Mesendoderm (in vitro differentiated cells): ENCODE measurements around the gene NUP93.
"Not testable (repeated sequence)": the region's sequence is repeated elsewhere in the genome, so short reads cannot be mapped to it uniquely, and the experiment has no call there.

Experiments used
- DNase-seq: peaks from one replicate; pipeline ENCODE4 v3.0.0; 2013
- H2AK5ac ChIP-seq: 2 replicates; pipeline ENCODE4 v1.6.1; 2013; ENCODE audit warnings: low read length, inconsistent platforms
- H2BK120ac ChIP-seq: 2 replicates; pipeline ENCODE4 v1.6.1; 2013; ENCODE audit warnings: low read depth, mild to moderate bottlenecking, low read length, moderate library complexity, mixed read lengths
- H2BK15ac ChIP-seq: replicated peaks from 2 replicates; pipeline ENCODE4 v1.6.1; 2013; ENCODE audit warnings: low read depth, mild to moderate bottlenecking, moderate library complexity
- H2BK5ac ChIP-seq: 2 replicates; pipeline ENCODE4 v1.6.1; 2013; ENCODE audit warnings: low read length, inconsistent platforms
- H3K18ac ChIP-seq: 2 replicates; pipeline ENCODE4 v1.6.1; 2013; ENCODE audit warnings: mild to moderate bottlenecking, low read length, mixed read lengths
- H3K23ac ChIP-seq: one replicate; pipeline ENCODE4 v1.6.1; 2013; ENCODE audit warnings: low read length
- H3K27ac ChIP-seq: 2 replicates; pipeline ENCODE4 v1.5.1; 2013; ENCODE audit warnings: low read depth, mild to moderate bottlenecking, inconsistent platforms, low read length, moderate library complexity
- H3K27me3 ChIP-seq: 2 replicates; pipeline ENCODE4 v1.6.1; 2013; ENCODE audit warnings: low read length, control low read depth, mild to moderate bottlenecking, inconsistent platforms; ENCODE audit not compliant: insufficient read depth, poor library complexity
- H3K36me3 ChIP-seq: 2 replicates; pipeline ENCODE4 v1.6.1; 2013; ENCODE audit warnings: low read length, inconsistent platforms; ENCODE audit not compliant: control insufficient read depth, insufficient read depth
- H3K4ac ChIP-seq: one replicate; pipeline ENCODE4 v1.6.1; 2013; ENCODE audit warnings: low read depth, mild to moderate bottlenecking, low read length, moderate library complexity
- H3K4me1 ChIP-seq: 2 replicates; pipeline ENCODE4 v1.6.1; 2013; ENCODE audit warnings: low read depth, low read length, inconsistent platforms; ENCODE audit not compliant: control insufficient read depth
- H3K4me2 ChIP-seq: 2 replicates; pipeline ENCODE4 v1.6.1; 2013; ENCODE audit warnings: low read length
- H3K4me3 ChIP-seq: 2 replicates; pipeline ENCODE4 v1.5.1; 2013; ENCODE audit warnings: mild to moderate bottlenecking, low read length
- H3K56ac ChIP-seq: one replicate; pipeline ENCODE4 v1.6.1; 2013; ENCODE audit warnings: low read length
- H3K79me1 ChIP-seq: 2 replicates; pipeline ENCODE4 v1.6.1; 2013; ENCODE audit warnings: low read length, inconsistent platforms
- H3K79me2 ChIP-seq: 2 replicates; pipeline ENCODE4 v1.6.1; 2013; ENCODE audit warnings: mild to moderate bottlenecking, low read length; ENCODE audit not compliant: control insufficient read depth, insufficient read depth
- H3K9ac ChIP-seq: 2 replicates; pipeline ENCODE4 v1.6.1; 2013; ENCODE audit warnings: low read length, inconsistent platforms
- H4K5ac ChIP-seq: one replicate; pipeline ENCODE4 v1.6.1; 2013; ENCODE audit warnings: low read length
- H4K8ac ChIP-seq: one replicate; pipeline ENCODE4 v1.6.1; 2013; ENCODE audit warnings: low read depth, mild to moderate bottlenecking, control low read depth, low read length, moderate library complexity
- WGBS: extraction: QIAGEN DNeasy Blood & Tissue Kit; methylation state at CpG from one replicate; pipeline ENCODE4 v1.1.7; 2013; ENCODE audit warnings: low lambda C conversion rate, missing lambda C conversion rate; ENCODE audit not compliant: insufficient coverage; ENCODE audit errors: extremely low coverage; 5-methylcytosine and 5-hydroxymethylcytosine counted together

NUP93 gene

DNA sequence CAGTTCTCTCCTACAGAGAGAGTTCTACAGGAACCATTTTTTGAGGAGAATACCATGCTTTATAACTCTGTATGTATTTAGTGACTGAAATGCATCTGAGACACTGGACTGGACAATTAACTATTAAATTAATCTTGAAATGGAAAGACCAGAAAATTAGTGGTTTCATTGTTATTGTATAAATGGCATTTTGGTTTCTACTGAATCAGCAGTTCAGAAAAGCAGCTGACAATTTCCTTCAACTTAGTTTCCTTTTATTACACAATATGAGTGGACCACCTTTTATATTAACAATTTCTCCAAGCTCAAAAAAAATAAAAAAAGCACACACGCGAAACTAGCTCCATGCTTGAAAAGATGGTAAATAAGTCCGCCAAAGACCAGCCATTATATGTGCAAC, 69.0 kb downstream of the NUP93 start:
- Histone ChIP-seq H3K18ac (no peak overlapping the region), H3K4me1 (no peaks in the 10 kb centered on the region), H2BK15ac (no peak overlapping the region), H3K27ac (no peak overlapping the region), H4K8ac (no peak overlapping the region), H3K4me3 (no peak overlapping the region), H3K79me1 (peaks cover 1% of the 10 kb centered on the region), H4K5ac (no peak overlapping the region), H3K56ac (no peak overlapping the region), H2BK120ac (no peak overlapping the region), H3K4me2 (no peak overlapping the region), H3K27me3 (no peaks in the 10 kb centered on the region), H3K9ac (no peak overlapping the region), H3K79me2 (no peaks in the 10 kb centered on the region), H3K36me3 (no peaks in the 10 kb centered on the region), H2AK5ac (no peak overlapping the region), H3K23ac (no peak overlapping the region), H2BK5ac (no peak overlapping the region), H3K4ac (no peak overlapping the region)
- DNase-seq = no peak
- WGBS = no CpG with 5 or more reads among the region's 3 CpGs

DNA sequence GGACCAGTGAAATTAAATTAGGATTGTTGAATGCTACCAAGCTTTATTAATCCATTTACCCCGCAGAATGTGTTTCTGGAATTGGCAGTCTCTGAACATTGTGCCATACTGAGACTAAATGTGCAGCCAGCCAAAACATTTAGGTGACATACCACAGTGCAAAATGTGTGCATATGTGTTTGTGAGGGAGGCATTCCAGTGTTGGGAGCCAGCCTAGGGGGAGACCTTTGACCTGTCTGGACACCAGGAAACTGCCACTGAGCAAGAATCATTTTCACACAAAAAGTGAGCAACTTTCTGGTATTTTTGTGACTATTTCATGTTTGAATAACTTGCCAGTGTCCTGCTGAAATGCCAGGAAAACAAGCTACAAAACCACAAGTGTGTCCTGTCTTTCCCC, 70.4 kb downstream of the NUP93 start:
- Histone ChIP-seq H4K5ac (no peak overlapping the region), H3K4ac (no peak overlapping the region), H3K18ac (no peak overlapping the region), H3K79me1 (peaks cover 1% of the 10 kb centered on the region), H2BK5ac (no peak overlapping the region), H3K27ac (no peak overlapping the region), H3K4me1 (no peaks in the 10 kb centered on the region), H4K8ac (no peak overlapping the region), H3K4me3 (no peak overlapping the region), H3K4me2 (no peak overlapping the region), H2BK120ac (no peak overlapping the region), H3K9ac (no peak overlapping the region), H3K27me3 (no peaks in the 10 kb centered on the region), H3K79me2 (no peaks in the 10 kb centered on the region), H2BK15ac (no peak overlapping the region), H3K36me3 (peaks cover under 1% of the 10 kb centered on the region), H3K56ac (no peak overlapping the region), H3K23ac (no peak overlapping the region), H2AK5ac (no peak overlapping the region)
- DNase-seq = no peak
- no CpG with 5 or more reads among the region's 1 CpG for WGBS

GRCh38 chr16:56801762-56802161, 71.8 kb downstream of the NUP93 start:
- Histone ChIP-seq H3K79me2 (no peaks in the 10 kb centered on the region), H3K4me1 (peaks cover under 1% of the 10 kb centered on the region), H3K27ac (no peak overlapping the region), H3K4me2 (no peak overlapping the region), H3K4ac (no peak overlapping the region), H2BK120ac (no peak overlapping the region), H2AK5ac (no peak overlapping the region), H3K27me3 (no peaks in the 10 kb centered on the region), H3K9ac (no peak overlapping the region), H2BK5ac (no peak overlapping the region), H3K18ac (no peak overlapping the region), H3K36me3 (peaks cover 3% of the 10 kb centered on the region), H3K79me1 (peaks cover 1% of the 10 kb centered on the region), H3K4me3 (no peak overlapping the region), H4K8ac (no peak overlapping the region), H3K23ac (no peak overlapping the region), H3K56ac (no peak overlapping the region), H4K5ac (no peak overlapping the region), H2BK15ac (no peak overlapping the region)
- WGBS = no CpG with 5 or more reads among the region's 3 CpGs
- no peak for DNase-seq

DNA sequence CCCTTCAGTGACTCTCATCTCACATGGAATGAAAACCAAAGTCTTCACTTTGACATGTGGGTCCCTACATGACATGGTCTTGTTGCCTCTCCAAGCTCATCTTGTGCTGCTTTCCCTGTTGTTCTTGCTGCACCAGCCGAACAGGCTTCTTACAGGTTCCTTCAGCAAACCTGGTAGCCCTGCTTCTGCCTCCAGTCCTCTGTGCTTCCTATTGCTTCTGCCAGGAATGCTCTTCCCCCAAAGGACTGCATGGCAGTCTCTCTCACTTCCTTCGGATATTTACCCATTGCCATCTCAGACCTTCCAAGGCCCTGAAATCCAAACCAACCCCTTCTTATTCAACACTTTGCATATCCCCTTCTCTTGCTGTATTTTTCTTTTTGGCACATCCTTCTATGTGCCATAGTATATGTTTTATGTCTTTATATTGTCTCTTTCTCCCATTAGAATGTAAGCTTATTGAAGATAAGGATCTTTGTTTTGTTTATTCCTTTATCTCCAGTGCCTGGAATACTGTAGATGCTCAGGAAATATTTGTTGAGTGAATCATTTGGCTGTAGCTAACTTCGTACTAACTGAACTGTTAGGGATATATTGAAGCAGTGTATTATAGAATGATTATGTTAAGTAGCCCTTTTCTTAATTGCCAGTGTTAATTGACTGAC, 77.2 kb downstream of the NUP93 start:
- no peaks in the 10 kb centered on the region for H3K79me1 ChIP-seq

DNA sequence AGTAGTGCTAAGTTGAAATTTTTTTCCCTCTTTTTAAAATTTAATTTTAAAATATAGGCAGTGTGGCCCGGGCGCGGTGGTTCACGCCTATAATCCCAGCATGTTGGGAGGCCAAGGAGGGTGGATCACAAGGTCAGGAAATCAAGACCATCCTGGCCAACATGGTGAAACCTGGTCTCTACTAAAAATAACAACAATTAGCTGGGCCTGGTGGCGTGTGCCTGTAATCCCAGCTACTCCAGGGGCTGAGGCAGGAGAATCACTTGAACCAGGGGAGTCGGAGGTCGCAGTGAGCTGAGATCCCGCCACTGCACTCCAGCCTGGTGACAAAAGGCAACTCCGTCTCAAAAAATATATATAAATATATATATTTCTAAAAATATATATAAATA, 77.7 kb downstream of the NUP93 start:
- no CpG with 5 or more reads among the region's 9 CpGs for WGBS
- not testable (repeated sequence) for H3K36me3 ChIP-seq, H2BK120ac ChIP-seq, H2BK15ac ChIP-seq, H3K4me1 ChIP-seq, H3K27me3 ChIP-seq, H4K5ac ChIP-seq, H4K8ac ChIP-seq, H3K18ac ChIP-seq, H3K4me2 ChIP-seq, H3K27ac ChIP-seq, H3K79me2 ChIP-seq, H2AK5ac ChIP-seq, H3K4ac ChIP-seq, H3K79me1 ChIP-seq, H3K4me3 ChIP-seq, H3K9ac ChIP-seq, H3K23ac ChIP-seq, H2BK5ac ChIP-seq, DNase-seq, H3K56ac ChIP-seq

More for the DNA sequence above, 77.2 kb downstream of the NUP93 start:
- H3K4ac ChIP-seq = no peak overlapping the region
- peaks cover 3% of the 10 kb centered on the region for H3K36me3 ChIP-seq
- H3K56ac ChIP-seq = no peak overlapping the region
- DNase-seq = peak; percentile 82
- H2AK5ac ChIP-seq = no peak overlapping the region
- no peaks in the 10 kb centered on the region for H3K27me3 ChIP-seq
- no peak overlapping the region for H2BK15ac ChIP-seq
- H3K23ac ChIP-seq = no peak overlapping the region
- H3K4me2 ChIP-seq = no peak overlapping the region
- WGBS = no CpG with 5 or more reads among the region's 3 CpGs
- H3K79me2 ChIP-seq = no peaks in the 10 kb centered on the region
- no peak overlapping the region for H4K5ac ChIP-seq
- H2BK120ac ChIP-seq = no peak overlapping the region
- peaks cover 4% of the 10 kb centered on the region for H3K4me1 ChIP-seq
- no peak overlapping the region for H3K18ac ChIP-seq
- H3K27ac ChIP-seq = peak overlapping the region; percentile 9
- no peak overlapping the region for H4K8ac ChIP-seq
- H2BK5ac ChIP-seq = no peak overlapping the region
- H3K9ac ChIP-seq = no peak overlapping the region
- H3K4me3 ChIP-seq = no peak overlapping the region

DNA sequence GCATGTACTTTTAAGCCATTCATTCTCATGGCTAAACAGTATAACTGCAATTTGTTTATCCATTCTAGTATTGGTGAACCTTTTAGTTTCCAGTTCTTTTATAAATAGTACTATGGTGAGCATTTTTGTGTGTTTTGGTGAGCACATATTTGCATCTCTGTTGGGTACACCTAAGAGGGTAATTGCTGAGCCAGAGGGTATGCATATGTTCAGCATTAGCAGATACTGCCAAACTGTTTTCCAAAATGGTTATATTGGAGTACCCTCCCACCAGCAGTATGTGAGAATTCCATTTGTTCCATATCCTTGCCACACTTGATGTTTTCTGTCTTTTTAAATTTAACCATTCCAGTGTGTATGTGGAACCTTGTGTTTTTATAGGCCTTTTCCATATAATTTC, 81.0 kb downstream of the NUP93 start:
- Histone ChIP-seq H3K4me1 (peaks cover 4% of the 10 kb centered on the region), H2BK120ac (no peak overlapping the region), H3K36me3 (no peaks in the 10 kb centered on the region), H3K18ac (no peak overlapping the region), H3K4ac (no peak overlapping the region), H2AK5ac (no peak overlapping the region), H3K79me1 (no peaks in the 10 kb centered on the region), H3K23ac (no peak overlapping the region), H4K8ac (no peak overlapping the region), H4K5ac (no peak overlapping the region), H3K27ac (no peak overlapping the region), H3K9ac (no peak overlapping the region), H2BK15ac (no peak overlapping the region), H3K4me2 (no peak overlapping the region), H2BK5ac (no peak overlapping the region), H3K4me3 (no peak overlapping the region), H3K56ac (no peak overlapping the region), H3K27me3 (no peaks in the 10 kb centered on the region), H3K79me2 (no peaks in the 10 kb centered on the region)
- DNase-seq = no peak
